Fibroblast of the conjunctiva (primary cell): ENCODE results near the gene TMEM165.
A peak's percentile ranks its signal among the peaks of the same experiment; 100 is the strongest.
"Not testable (repeated sequence)": the region's sequence is repeated elsewhere in the genome, so short reads cannot be mapped to it uniquely, and the experiment has no call there.

ENCODE experiments used
- DNase-seq: peaks from one replicate; pipeline ENCODE4 v3.0.0-alpha.2; 2010; ENCODE audit warnings: low read depth

Gene TMEM165, protein sequence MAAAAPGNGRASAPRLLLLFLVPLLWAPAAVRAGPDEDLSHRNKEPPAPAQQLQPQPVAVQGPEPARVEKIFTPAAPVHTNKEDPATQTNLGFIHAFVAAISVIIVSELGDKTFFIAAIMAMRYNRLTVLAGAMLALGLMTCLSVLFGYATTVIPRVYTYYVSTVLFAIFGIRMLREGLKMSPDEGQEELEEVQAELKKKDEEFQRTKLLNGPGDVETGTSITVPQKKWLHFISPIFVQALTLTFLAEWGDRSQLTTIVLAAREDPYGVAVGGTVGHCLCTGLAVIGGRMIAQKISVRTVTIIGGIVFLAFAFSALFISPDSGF

GRCh38 chr4:55395529-55396307 lies at the start of gene TMEM165:
Gene TMEM165 (plus strand): TSS chr4:55395957. CDS start chr4:55396190, 233 bp downstream.
- peak; percentile 73 for DNase-seq

DNA sequence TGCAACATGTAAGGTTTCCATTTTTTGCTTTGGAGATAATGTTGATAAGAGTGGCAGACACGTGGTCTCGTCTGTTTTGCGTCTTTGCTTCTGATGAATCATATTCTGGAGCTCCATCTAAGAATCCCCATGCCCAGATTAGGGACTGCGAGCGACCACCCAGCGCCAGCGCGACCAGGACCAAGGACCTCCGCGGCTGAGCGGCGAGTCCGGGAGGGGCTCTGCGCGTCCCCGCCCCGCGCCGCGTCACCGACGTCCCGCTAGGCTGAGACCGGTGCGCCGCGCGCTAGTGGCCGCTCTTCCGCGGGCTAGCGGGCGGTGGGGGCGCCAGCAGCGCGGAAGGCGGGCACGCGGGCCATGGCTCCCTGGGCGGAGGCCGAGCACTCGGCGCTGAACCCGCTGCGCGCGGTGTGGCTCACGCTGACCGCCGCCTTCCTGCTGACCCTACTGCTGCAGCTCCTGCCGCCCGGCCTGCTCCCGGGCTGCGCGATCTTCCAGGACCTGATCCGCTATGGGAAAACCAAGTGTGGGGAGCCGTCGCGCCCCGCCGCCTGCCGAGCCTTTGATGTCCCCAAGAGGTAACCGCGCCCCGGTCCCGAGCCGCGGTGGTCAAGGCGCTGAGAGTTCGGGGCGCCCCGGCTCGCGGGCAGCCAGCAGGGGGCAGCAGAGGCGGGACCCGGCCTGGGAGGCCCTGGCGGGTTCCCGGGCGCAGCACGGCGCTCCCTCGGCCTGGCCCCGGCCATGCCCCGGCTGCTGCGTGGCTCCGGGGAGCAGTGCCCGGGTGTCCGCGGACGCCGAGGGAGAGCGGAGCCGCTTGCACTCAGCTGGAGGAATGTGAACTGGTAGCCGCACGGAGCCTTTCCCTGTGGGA lies 49.5 kb upstream of the TMEM165 start, which contains the start of gene SRD5A3:
SRD5A3 (plus strand) TSS at position 263 of the 871 bp plus-strand sequence; CDS start at position 358, 95 bp downstream.
- peak; percentile 49 for DNase-seq

GRCh38 chr4:55346851-55347255 lies 48.9 kb upstream of the TMEM165 start:
- no peak for DNase-seq

DNA sequence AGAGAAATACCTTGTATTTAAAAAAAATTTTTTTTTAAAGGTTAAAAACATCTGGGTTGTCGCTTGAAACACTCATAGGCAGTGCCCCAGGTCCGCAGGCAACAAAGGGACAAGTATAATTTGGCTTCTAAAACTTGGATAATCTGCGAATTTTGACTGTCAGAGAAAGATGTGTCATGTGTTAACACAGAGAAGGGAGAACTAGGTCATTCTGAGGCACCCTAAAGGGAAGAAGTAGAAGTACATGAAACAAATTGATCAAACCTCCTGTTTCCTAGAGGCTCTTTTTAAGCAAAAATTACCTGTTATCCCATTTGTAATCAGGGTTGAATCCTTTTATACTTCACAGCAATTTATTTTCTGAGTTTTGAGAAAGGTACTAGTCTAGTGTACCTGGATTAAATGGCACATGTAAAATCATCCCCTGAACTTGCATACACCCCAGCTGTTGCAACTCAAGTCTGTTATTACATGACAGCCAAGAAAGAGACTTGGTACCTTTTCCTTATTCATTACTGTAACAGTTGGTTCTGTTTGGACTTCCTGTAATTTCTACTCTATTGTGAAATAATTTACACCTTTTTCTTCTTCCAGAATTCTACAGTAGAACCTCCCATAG lies 48.0 kb upstream of the TMEM165 start:
- no peak for DNase-seq

- no peak for DNase-seq
Observed at GRCh38 chr4:55348466-55348865, 47.3 kb upstream of the TMEM165 start.

DNA sequence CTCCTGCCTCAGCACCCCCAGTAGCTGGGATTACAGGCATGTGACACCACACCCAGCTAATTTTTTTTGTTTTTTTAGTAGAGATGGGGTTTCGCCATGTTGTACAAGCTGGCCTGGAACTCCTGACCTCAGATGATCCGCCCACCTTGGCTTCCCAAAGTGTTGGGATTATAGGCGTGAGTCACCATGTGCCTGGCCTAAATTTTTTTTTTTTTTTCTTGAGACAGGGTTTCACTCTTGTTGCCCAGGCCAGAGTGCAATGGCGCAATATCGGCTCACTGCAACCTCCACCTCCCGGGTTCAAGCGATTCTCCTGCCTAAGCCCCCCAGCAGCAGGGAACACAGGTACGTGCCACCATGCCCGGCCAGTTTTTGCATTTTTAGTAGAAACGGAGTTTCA lies 44.9 kb upstream of the TMEM165 start:
- DNase-seq = peak; percentile 36

GRCh38 chr4:55351824-55352223 lies 43.9 kb upstream of the TMEM165 start:
- no peak for DNase-seq

DNA sequence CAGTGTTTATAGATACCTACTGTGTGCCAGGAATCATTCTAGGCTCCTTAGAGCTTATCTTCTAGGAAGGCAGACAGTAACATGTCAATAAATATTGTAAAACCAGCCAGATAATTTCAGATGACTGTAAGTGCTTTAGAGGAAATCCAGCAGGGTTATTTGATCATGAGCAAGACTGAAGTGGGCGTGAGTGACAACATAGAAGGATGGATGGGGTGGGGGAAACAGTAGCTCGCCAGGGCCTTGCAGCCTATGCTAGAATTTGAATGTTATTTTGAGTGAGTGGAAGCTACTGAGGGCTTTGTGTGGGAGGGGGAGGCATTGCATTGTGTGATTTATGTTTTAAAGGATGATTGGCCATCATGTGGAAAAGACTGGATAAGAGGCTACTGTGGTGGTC lies 43.0 kb upstream of the TMEM165 start:
- no peak for DNase-seq

DNA sequence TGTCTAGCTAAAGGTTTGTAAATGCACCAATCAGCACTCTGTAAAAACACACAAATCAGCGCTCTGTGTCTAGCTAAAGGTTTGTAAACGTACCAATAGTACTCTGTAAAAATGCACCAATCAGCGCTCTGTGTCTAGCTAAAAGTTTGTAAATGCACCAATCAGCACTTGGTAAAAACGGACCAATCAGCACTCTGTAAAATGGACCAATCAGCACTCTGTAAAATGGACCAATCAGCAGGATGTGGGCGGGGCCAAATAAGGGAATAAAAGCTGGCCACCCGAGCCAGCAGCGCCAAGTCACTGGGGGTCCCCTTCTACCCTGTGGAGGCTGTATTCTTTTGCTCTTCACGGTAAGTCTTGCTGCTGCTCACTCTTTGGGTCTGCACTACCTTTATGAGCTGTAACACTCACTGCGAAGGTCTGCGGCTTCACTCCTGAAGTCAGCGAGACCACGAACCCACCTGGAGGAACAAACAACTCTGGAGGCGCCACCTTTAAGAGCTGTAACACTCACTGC lies 42.5 kb upstream of the TMEM165 start:
- not testable (repeated sequence) for DNase-seq

DNA sequence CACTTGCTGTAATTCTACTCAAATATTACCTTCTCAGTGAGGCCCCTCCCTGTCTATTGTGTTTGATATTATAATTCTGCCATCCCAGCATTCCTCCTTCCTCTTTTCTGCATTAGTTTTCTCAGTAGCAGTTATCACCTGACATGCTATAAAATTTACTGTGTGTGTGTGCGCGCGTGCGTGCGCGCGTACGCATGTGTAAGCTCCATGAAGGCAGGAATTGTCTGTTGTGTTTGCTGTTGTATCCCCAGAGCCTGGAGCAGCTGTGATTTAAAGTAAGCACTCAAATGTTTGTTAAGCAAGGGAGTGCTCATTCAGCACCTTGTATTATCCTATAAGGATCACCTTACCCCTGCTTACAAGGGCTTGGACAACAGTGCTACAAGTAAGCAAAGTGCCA lies 41.1 kb upstream of the TMEM165 start:
- DNase-seq = no peak

DNA sequence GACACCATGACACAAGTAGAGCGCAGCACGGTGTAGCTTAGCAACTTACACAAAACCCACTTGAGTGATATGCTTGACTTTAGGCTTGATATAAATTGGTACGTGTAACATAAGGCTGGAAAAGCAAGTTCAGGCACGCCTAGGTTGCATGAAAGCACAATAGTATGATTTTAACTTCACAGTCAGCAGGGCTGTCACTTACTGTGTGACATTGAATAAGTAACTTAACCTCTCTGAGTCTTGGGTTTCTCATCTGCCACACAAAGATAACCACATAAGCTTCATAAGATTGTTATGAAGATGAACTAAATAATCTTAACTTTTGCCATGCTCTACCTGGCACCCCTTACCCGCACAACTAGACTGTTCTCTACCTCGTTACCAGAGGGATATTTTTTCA lies 40.2 kb upstream of the TMEM165 start:
- no peak for DNase-seq

DNA sequence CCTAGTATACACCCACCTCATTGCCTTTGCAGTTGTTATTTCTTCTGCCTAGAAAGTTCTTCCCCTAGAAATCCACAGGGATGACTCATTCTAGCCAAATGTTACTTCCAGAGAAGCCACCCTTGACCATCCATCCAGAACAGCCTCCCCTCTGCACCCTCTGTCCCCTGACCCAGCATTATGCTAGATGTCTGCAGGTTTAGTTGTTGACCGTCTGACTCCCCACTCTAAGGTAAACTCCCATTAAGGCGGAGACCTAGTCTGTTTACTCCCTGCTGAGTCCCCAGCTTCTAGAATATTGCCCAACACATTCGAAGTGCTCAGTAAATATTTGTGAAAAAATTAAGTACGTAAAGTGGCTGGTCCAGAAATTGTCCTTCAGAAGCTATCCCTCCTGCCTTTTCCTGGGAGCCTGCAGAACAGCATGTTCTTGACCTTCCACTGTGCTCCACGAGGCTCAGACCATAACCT lies 38.7 kb upstream of the TMEM165 start:
- no peak for DNase-seq

DNA sequence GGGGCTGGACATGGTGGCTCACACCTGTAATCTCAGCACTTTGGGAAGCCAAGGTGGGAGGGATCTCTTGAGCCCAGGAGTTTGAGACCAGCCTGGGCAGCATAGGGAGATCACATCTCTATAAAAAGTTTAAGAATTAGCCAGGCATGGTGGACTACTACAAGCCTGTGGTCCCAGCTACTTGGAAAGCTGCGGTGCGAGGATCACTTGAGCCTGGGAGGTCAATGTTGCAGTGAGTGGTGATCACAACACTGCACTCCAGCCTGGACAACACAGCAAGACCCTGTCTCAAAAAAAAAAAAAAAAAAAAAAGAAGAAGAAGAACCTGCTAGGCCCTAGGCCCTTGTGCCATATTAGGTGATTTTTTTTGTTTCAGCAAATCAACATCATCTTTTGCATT lies 37.5 kb upstream of the TMEM165 start:
- DNase-seq = no peak

- DNase-seq = peak; percentile 60
Observed at GRCh38 chr4:55358668-55359067, 37.1 kb upstream of the TMEM165 start.

- DNase-seq = no peak
Observed at GRCh38 chr4:55359397-55359916, 36.3 kb upstream of the TMEM165 start.

DNA sequence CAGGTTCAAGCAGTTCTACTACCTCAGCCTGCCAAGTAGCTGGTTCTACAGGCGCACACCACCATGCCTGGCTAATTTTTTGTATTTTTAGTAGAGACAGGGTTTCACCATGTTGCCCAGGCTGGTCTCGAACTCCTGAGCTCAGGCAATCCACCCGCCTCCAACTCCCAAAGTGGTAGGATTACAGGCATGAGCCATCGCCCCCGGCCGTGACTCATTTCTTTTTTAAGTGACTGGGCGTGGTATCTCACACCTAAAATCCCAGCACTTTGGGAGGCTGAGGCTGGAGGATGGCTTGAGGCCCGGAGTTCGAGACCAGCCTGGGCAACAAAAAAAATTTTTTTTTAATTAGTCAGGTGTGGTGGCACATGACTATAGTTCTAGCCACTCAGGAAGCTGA lies 32.8 kb upstream of the TMEM165 start:
- not testable (repeated sequence) for DNase-seq

DNA sequence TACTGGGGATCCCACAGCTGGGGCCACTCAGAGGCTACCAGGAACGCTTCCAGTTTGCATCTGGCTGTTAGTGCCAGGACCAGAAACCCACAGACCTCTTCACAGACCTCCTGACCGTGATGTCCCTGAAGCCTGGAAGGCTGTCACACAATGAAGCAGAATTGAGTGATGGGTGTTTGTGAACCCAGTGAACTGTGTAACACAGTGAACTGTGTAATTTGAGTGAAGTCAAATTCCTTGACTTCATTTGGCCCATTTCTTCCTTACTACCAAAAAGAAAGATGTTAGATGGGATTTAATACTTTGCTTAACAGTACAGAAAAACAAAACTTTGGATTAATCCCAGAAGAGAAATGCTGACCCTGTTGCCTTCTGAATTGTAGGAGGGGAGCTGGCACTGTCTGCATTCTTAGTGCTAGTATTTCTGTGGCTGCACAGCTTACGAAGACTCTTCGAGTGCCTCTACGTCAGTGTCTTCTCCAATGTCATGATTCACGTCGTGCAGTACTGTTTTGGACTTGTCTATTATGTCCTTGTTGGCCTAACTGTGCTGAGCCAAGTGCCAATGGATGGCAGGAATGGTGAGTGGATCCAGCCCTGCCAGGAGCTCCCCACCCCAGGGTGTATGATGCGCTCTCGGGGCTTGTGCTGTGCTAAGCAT lies 31.9 kb upstream of the TMEM165 start:
- no peak for DNase-seq

DNA sequence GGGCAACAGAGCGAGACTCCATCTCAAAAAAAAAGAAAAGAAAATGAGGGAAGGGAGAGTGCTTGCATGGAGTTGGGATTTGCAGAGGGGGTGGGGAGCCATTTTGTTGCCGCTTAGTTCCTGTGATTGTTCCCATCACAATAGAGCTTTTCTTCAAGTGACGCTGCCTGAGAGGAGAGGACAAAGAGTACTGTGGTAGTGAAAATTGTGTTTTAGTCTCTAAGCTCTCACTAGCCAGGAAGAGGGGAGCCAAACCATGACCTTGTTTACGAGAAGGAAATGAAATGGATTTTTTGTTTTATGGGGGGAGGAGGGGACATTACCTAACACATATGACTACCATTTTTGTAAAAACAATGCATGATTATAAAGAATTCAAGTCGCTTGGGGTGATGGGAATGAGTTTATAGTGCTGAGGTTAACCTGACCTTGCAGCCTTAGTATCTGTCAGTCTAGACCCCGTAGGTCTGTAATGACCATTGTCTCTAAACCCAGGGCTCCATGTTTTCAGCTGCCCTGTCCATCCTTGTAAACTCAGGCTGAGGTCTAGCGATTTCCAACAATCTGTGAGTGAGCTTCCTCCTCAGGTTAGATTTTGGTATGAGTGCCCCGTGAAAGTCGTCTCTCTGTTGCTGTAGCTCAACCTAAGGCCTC lies 30.9 kb upstream of the TMEM165 start:
- DNase-seq = no peak

DNA sequence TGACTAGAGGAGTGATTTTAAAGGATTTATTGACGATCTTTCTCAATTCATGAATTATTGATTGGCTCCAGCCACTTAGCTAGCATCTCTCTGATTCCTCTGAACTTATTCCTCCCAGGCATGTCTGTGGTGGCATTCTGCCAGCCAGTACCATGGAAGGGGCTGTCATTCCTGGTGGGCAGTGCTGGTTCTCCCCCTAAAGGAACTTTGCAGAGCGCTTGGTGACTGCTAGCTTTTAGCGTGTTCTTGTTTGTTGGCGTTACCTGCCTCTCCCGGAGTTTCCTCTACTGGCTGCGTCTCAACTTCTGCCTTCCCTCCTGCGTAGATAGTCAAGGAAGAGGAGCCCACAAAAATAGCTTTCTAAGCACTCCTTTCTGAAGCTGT lies 30.4 kb upstream of the TMEM165 start:
- no peak for DNase-seq

GRCh38 chr4:55366621-55367020 lies 29.1 kb upstream of the TMEM165 start:
- DNase-seq = no peak
